ENCODE measurements around the gene PPFIBP1. TPM values are rescaled to one million over a fixed set of nuclear protein-coding genes. Genes with fewer than 3 reads are reported as not detected.

The PPFIBP1 gene
- total and polyA plus RNA-seq, 2 of the 8 experiments (the other 6 are each of a cell fraction or from before 2014, with no cell fraction given) = 7.7 to 31.3 TPM

DNA sequence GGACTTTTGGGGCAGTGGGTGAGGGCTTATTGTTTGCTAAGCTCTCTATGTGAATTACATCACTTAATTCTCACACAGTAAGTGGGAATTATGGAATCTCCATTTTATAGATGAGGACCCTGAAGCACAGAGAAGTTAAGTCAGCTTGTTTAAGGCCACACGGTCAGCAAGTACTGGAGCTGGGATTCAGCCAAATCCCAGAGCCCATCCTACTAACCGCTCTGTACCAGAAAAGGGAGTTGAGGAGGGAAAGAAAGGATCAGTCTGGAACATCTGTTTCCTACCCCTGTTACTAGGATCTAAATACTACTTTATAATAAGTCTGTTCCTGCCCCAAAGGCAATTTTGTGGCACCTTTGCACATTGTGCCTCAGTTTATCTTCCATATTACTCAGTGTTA lies 42.6 kb downstream of the PPFIBP1 start:
- Histone ChIP-seq H3K36me3 (ENCODE audit: control insufficient read depth in 2 of 4, insufficient read depth in 4 of 4, low read length in 3 of 4) (no peaks in the 10 kb centered on the region), H3K27ac (ENCODE audit: low read depth, low read length) (no peak overlapping the region), H4K8ac (ENCODE audit: extremely low read depth, insufficient read depth, low read length) (no peak overlapping the region), H3K56ac (replicated peaks; ENCODE audit: insufficient read length, low read depth, low read length) (no peak overlapping the region), H4K91ac (replicated peaks; ENCODE audit: insufficient read length, low read length) (no peak overlapping the region), H2BK120ac (replicated peaks; ENCODE audit: low read depth, low read length) (no peak overlapping the region), H4K5ac (ENCODE audit: insufficient read length, low read depth, low read length) (no peak overlapping the region), H2BK15ac (ENCODE audit: low read length) (no peak overlapping the region), H3K4me3 (ENCODE audit: extremely low read depth in 1 of 4, insufficient read depth in 2 of 4, low read depth in 3 of 4, low read length in 4 of 4) (no peak overlapping the region), H3K23me2 (ENCODE audit: low read depth, low read length) (no peaks in the 10 kb centered on the region), H3K18ac (ENCODE audit: extremely low read depth, low read length) (no peak overlapping the region), H2BK5ac (ENCODE audit: low read depth, low read length) (no peak overlapping the region), H2AK5ac (ENCODE audit: low read depth, low read length) (no peak overlapping the region), H3K14ac (ENCODE audit: insufficient read length) (no peak overlapping the region), H3K9ac (replicated peaks in 1 of 4; ENCODE audit: extremely low read depth in 1 of 4, low read depth in 3 of 4, low read length in 3 of 4) (no peak overlapping the region), H4K20me1 (replicated peaks in 1 of 2; ENCODE audit: control insufficient read depth in 1 of 2, insufficient read depth in 2 of 2, low read length in 2 of 2) (peaks cover 0 to 1% of the 10 kb centered on the region in 2 experiments), H3K27me3 (replicated peaks in 1 of 4; ENCODE audit: control insufficient read depth in 3 of 4, extremely low read depth in 1 of 4, insufficient read depth in 3 of 4, low read length in 3 of 4) (no peaks in the 10 kb centered on the region), H3K23ac (ENCODE audit: insufficient read length) (no peak overlapping the region), H3K4me2 (ENCODE audit: insufficient read depth in 1 of 2, low read depth in 2 of 2, low read length in 2 of 2) (no peak overlapping the region), H3K4ac (replicated peaks; ENCODE audit: insufficient read length, low read depth, low read length) (no peak overlapping the region), H3K79me1 (ENCODE audit: low read depth, low read length) (no peaks in the 10 kb centered on the region), H3K9me3 (ENCODE audit: insufficient read depth in 2 of 2, low read depth in 1 of 2, low read length in 1 of 2) (no peaks in the 10 kb centered on the region), H2AFZ (ENCODE audit: low read length) (no peak overlapping the region), H3K79me2 (ENCODE audit: control insufficient read depth in 1 of 2, insufficient read depth in 2 of 2, low read length in 2 of 2) (0 out of 4 replicates have a peak, but pooled peaks cover 0 to 2% of the 10 kb centered on the region in 2 experiments), H3K4me1 (replicated peaks in 1 of 4; ENCODE audit: control insufficient read depth in 3 of 4, insufficient read depth in 4 of 4, low read length in 3 of 4) (no peaks in the 10 kb centered on the region), H2BK12ac (ENCODE audit: low read depth, low read length) (no peak overlapping the region), H2BK20ac (ENCODE audit: low read length) (no peak overlapping the region)
- FAIRE-seq = no peak
- 100% methylated on average over 2 of the region's 2 CpGs; no CpG with 5 or more reads in 1 of the 2 experiments for WGBS, 2 experiments (ENCODE audit: extremely low coverage in 1 of 2, insufficient coverage in 1 of 2, insufficient read length in 1 of 2, insufficient replicate concordance in 2 of 2, low coverage in 1 of 2, low lambda C conversion rate in 2 of 2, missing lambda C conversion rate in 1 of 2)
- POLR2A ChIA-PET (ENCODE audit: partially characterized antibody) = interaction anchor here (1.1 kb wide), 1 partner anchor 43 kb away, joined by 3 read pairs; the partner anchor contains the start of gene PPFIBP1
- no peak for DNase-seq (ENCODE audit: low read depth in 1 of 2, low spot score in 2 of 2)
- CTCF ChIA-PET (ENCODE audit: partially characterized antibody) = no interaction called here
- TF ChIP-seq HDAC2 (IDR thresholded peaks at IDR 0.05; ENCODE audit: borderline replicate concordance in 1 of 2, low read depth in 2 of 2, low read length in 2 of 2) (no peak), EP300 (IDR thresholded peaks at IDR 0.05; ENCODE audit: borderline replicate concordance in 1 of 2, low read depth in 2 of 2, low read length in 2 of 2) (no peak), BCL11A (IDR thresholded peaks at IDR 0.05; ENCODE audit: low read depth in 2 of 2, low read length in 2 of 2) (no peak), HDAC6 (IDR thresholded peaks at IDR 0.05; ENCODE audit: low read depth, low read length) (no peak), TBP (IDR thresholded peaks at IDR 0.05; ENCODE audit: low read depth, low read length) (no peak), SIX5 (IDR thresholded peaks at IDR 0.05; ENCODE audit: low read depth, low read length) (no peak), RXRA (IDR thresholded peaks at IDR 0.05; ENCODE audit: insufficient read depth, low read depth, low read length) (no peak), EGR1 (IDR thresholded peaks at IDR 0.05; ENCODE audit: borderline replicate concordance, low read depth, low read length) (no peak), RFX5 (IDR thresholded peaks at IDR 0.05; ENCODE audit: borderline replicate concordance, low read depth, low read length) (no peak), RNF2 (IDR thresholded peaks at IDR 0.05; ENCODE audit: borderline replicate concordance, low read depth, low read length, missing control alignments, poor library complexity, severe bottlenecking) (no peak), CEBPB (IDR thresholded peaks at IDR 0.05; ENCODE audit: low read depth, low read length) (no peak), NRF1 (IDR thresholded peaks at IDR 0.05; ENCODE audit: low read depth, low read length) (no peak), GTF2F1 (IDR thresholded peaks at IDR 0.05; ENCODE audit: borderline replicate concordance, low read depth, low read length) (no peak), ZNF274 (IDR thresholded peaks at IDR 0.05; ENCODE audit: borderline replicate concordance, extremely low read depth, low read length) (no peak)

Measured in H1 (cell line).